ENCODE results near the gene SYT6.

DNA sequence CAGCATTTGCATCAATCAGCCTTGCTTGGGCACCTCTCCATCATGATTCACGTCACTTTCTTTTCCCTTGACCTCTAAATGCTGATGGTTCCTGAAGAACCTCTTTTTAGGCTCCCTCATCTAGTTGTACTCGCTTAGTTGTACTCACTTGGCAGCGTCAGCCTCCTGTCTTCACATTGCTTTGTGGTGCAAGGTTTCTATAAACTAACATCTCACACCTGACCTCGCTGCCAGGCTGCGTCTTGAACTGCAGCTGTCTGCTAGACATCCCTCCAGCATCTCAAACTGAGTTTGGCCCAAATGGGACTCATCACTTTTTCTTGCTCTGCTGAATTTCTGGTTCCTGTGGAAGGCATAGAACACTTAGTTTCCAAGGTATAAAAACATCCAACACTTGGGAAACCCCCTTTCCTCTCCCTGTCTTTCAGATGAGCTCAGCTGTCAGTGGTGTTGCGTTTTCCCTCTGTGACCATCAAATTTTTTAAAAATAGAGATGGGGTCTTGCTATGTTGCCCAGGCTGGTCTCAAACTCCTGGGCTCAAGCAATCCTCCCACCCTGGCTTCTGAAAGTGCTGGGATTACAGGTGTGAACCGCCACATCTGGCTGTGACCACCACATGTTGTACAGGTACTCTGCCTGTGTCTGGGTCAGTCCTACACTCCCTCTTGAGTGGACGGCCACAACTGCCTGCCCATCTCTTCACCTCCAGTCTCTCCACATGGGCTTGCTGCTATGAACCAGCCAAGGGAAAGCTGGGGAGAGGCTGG is 66.9 kb downstream of the SYT6 start:
- TF ChIP-seq POLR2A (IDR thresholded peaks at IDR 0.05; ENCODE audit: low read length) (no peak), GATA1 (IDR thresholded peaks at IDR 0.05; ENCODE audit: low read depth, low read length) (no peak)

Data from erythroblast (primary cell).